Suppressor macrophage (primary cell): ENCODE data around the gene CHSY3.
A peak's percentile ranks its signal among the peaks of the same experiment; 100 is the strongest.
"Not testable (repeated sequence)": the region's sequence is repeated elsewhere in the genome, so short reads cannot be mapped to it uniquely, and the experiment has no call there.

Experiments
- DNase-seq, 4 experiments: peaks; one replicate each; pipeline ENCODE4 v3.0.0-alpha.2; 2020 to 2022

Gene CHSY3

GRCh38 chr5:130171699-130172098 is 267.4 kb downstream of the CHSY3 start:
- DNase-seq: no peak

GRCh38 chr5:130183115-130183514 is 278.9 kb downstream of the CHSY3 start:
- DNase-seq: no peak

- DNase-seq: no peak
Observed at GRCh38 chr5:130189961-130190360, 285.7 kb downstream of the CHSY3 start.

GRCh38 chr5:130198927-130199326 is 294.7 kb downstream of the CHSY3 start:
- DNase-seq: no peak

GRCh38 chr5:130206686-130207085 is 302.4 kb downstream of the CHSY3 start:
- no peak for DNase-seq

GRCh38 chr5:130213607-130214006 is 309.3 kb downstream of the CHSY3 start:
- DNase-seq: no peak

- no peak for DNase-seq
Observed at GRCh38 chr5:130216286-130216685, 312.0 kb downstream of the CHSY3 start.

GRCh38 chr5:130222573-130222972 is 318.3 kb downstream of the CHSY3 start:
- DNase-seq: no peak

GRCh38 chr5:130226556-130226955 is 322.3 kb downstream of the CHSY3 start:
- DNase-seq: not testable (repeated sequence)

GRCh38 chr5:130227699-130228098 is 323.4 kb downstream of the CHSY3 start:
- DNase-seq: peak in 1 of 4 experiments; percentile 5

- DNase-seq: no peak
Observed at GRCh38 chr5:130231786-130232185, 327.5 kb downstream of the CHSY3 start.

GRCh38 chr5:130234816-130235215 is 330.6 kb downstream of the CHSY3 start:
- DNase-seq: no peak
